Esophagus squamous epithelium (tissue), 4 donors: ENCODE results near the gene GRIN2D.

ENCODE experiments used
- POLR2A ChIP-seq, 4 donors: fragments of 450-650 bp; IDR thresholded peaks; one replicate each; pipeline ENCODE4 v1.6.1; 2017; ENCODE audit warnings: antibody characterized with exemption in 4 of 4, mild to moderate bottlenecking in 4 of 4, moderate library complexity in 3 of 4
- TF ChIP-seq, protein P1 (sequence below), 6 experiments: fragments of 450-650 bp in 4 of 6; fragments of 200-600 bp in 2 of 6; sonication (generic) in 2 of 6; IDR thresholded peaks; one replicate each; pipeline ENCODE4 v1.5.1; 2016 to 2019; ENCODE audit warnings: antibody characterized with exemption in 6 of 6, mild to moderate bottlenecking in 4 of 6, moderate library complexity in 4 of 6

DNA sequence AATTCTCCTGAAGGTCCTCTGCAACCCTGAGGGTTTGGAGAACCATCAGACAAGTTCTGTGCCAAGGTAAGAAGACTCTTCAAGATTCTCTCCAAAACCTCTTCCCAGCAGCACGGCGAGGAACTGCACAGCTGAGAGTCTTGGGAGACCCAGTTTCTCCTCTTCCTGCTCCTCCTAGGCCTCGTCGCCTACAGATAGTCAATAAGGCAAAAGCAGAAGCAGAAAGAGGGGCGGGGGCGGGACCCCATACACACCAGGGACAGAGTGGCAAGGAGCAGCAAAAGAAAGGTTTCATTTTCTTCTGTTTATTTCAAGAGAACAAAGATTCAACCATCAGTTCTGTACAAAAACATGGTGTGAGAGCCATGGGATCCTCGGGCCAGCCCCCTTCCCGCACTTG, 11.2 kb upstream of the GRIN2D start:
- TF ChIP-seq, protein P1, sequence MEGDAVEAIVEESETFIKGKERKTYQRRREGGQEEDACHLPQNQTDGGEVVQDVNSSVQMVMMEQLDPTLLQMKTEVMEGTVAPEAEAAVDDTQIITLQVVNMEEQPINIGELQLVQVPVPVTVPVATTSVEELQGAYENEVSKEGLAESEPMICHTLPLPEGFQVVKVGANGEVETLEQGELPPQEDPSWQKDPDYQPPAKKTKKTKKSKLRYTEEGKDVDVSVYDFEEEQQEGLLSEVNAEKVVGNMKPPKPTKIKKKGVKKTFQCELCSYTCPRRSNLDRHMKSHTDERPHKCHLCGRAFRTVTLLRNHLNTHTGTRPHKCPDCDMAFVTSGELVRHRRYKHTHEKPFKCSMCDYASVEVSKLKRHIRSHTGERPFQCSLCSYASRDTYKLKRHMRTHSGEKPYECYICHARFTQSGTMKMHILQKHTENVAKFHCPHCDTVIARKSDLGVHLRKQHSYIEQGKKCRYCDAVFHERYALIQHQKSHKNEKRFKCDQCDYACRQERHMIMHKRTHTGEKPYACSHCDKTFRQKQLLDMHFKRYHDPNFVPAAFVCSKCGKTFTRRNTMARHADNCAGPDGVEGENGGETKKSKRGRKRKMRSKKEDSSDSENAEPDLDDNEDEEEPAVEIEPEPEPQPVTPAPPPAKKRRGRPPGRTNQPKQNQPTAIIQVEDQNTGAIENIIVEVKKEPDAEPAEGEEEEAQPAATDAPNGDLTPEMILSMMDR (IDR thresholded peaks at IDR 0.05): no peak
- no peak for TF ChIP-seq POLR2A (IDR thresholded peaks at IDR 0.05)
